Vagina (tissue), 2 donors: Measurements from ENCODE around the gene SARS1. TPM values are rescaled to one million over a fixed set of nuclear protein-coding genes. Genes with fewer than 3 reads are reported as not detected.
A peak's percentile ranks its signal among the peaks of the same experiment; 100 is the strongest.

Experiments used
- DNase-seq, 2 donors: peaks; one replicate each; pipeline ENCODE4 v3.0.0-alpha.2; 2017; ENCODE audit errors: extremely low spot score in 2 of 2
- H3K27ac ChIP-seq: fragments of 200-600 bp; sonication (generic); one replicate; pipeline ENCODE4 v1.5.1; 2019
- H3K27me3 ChIP-seq: fragments of 200-600 bp; sonication (generic); one replicate; pipeline ENCODE4 v1.5.1; 2019
- H3K36me3 ChIP-seq, 2 donors: fragments of 200-600 bp; sonication (generic); one replicate each; pipeline ENCODE4 v1.5.1; 2017 to 2019
- H3K4me1 ChIP-seq: fragments of 200-600 bp; sonication (generic); one replicate; pipeline ENCODE4 v1.5.1; 2019
- H3K4me3 ChIP-seq, 2 donors: fragments of 200-600 bp; sonication (generic); 1 replicate in 1 of 2; 2 replicates in 1 of 2; pipeline ENCODE4 v1.5.1; 2016 to 2019
- H3K9me3 ChIP-seq: fragments of 200-600 bp; sonication (generic); one replicate; pipeline ENCODE4 v1.5.1; 2019
- CTCF ChIP-seq, 3 experiments: fragments of 450-650 bp in 2 of 3; fragments of 200-600 bp in 1 of 3; sonication (generic) in 1 of 3; IDR thresholded peaks; one replicate each; pipeline ENCODE4 v1.5.1; 2017 to 2019; ENCODE audit warnings: antibody characterized with exemption in 3 of 3, mild to moderate bottlenecking in 2 of 3, moderate library complexity in 2 of 3
- POLR2A ChIP-seq, 2 donors: fragments of 450-650 bp; IDR thresholded peaks; one replicate each; pipeline ENCODE4 v1.6.1; 2017; ENCODE audit warnings: antibody characterized with exemption in 2 of 2, mild to moderate bottlenecking in 2 of 2, moderate library complexity in 2 of 2
- POLR2AphosphoS5 ChIP-seq, 2 donors: sonication (generic); formaldehyde crosslinking; IDR thresholded peaks; one replicate each; pipeline ENCODE4 v1.9.0; 2017; ENCODE audit warnings: antibody characterized with exemption in 2 of 2, mild to moderate bottlenecking in 2 of 2, low read depth in 1 of 2; ENCODE audit not compliant: insufficient read depth in 1 of 2
- intact Hi-C: fragments of 100-400 bp; cut with DNase I; formaldehyde crosslinking; loops from one replicate; pipeline ENCODE4 v1.15.1; 2023
- total RNA-seq: library from RNA; depleted of rRNA; stranded (reverse); fragments of >200 nt; gene quantifications from one replicate; pipeline ENCODE4 v1.2.3, GENCODE V29; 2016

Gene SARS1
- total RNA-seq, 1 donor from 2014 or later: 135 TPM

GRCh38 chr1:109250454-109251276 lies 36.9 kb downstream of the SARS1 start:
- intact Hi-C loops: no loop called here
- Histone ChIP-seq H3K4me3 (peak overlapping the region; percentile 56 to 84), H3K36me3 (no peaks in the 10 kb centered on the region), H3K27ac (no peak overlapping the region), H3K27me3 (no peaks in the 10 kb centered on the region), H3K9me3 (no peaks in the 10 kb centered on the region), H3K4me1 (peaks cover 41% of the 10 kb centered on the region)
- no peak for TF ChIP-seq CTCF (IDR thresholded peaks at IDR 0.05)
- TF ChIP-seq POLR2AphosphoS5 (IDR thresholded peaks at IDR 0.05; ENCODE audit: insufficient read depth in 1 of 2, low read depth in 1 of 2): no peak
- TF ChIP-seq POLR2A (IDR thresholded peaks at IDR 0.05): no peak
- no peak for DNase-seq

- intact Hi-C loops: no loop called here
These were observed 37.8 kb downstream of the SARS1 start for GRCh38 chr1:109251277-109252166.

GRCh38 chr1:109252167-109252892 lies 38.6 kb downstream of the SARS1 start:
- TF ChIP-seq POLR2A (IDR thresholded peaks at IDR 0.05) (no peak), POLR2AphosphoS5 (IDR thresholded peaks at IDR 0.05; ENCODE audit: insufficient read depth in 1 of 2, low read depth in 1 of 2) (no peak), CTCF (IDR thresholded peaks at IDR 0.05) (no peak)
- intact Hi-C loops: no loop called here
- Histone ChIP-seq H3K27ac (no peak overlapping the region), H3K27me3 (no peaks in the 10 kb centered on the region), H3K4me3 (no peak overlapping the region), H3K4me1 (peaks cover 43% of the 10 kb centered on the region), H3K36me3 (no peaks in the 10 kb centered on the region), H3K9me3 (no peaks in the 10 kb centered on the region)
- no peak for DNase-seq

More at GRCh38 chr1:109251277-109252166, 37.8 kb downstream of the SARS1 start:
- DNase-seq: no peak
- TF ChIP-seq POLR2A (IDR thresholded peaks at IDR 0.05) (no peak), POLR2AphosphoS5 (IDR thresholded peaks at IDR 0.05; ENCODE audit: insufficient read depth in 1 of 2, low read depth in 1 of 2) (no peak), CTCF (IDR thresholded peaks at IDR 0.05) (no peak)
- H3K27me3 ChIP-seq: no peaks in the 10 kb centered on the region
- no peaks in the 10 kb centered on the region for H3K9me3 ChIP-seq
- no peak overlapping the region for H3K27ac ChIP-seq
- H3K4me3 ChIP-seq: no peak overlapping the region
- H3K36me3 ChIP-seq: no peaks in the 10 kb centered on the region
- peaks cover 44% of the 10 kb centered on the region for H3K4me1 ChIP-seq

- DNase-seq: no peak
- intact Hi-C loops: no loop called here
- H3K36me3 ChIP-seq: no peaks in the 10 kb centered on the region
- H3K4me1 ChIP-seq: peaks cover 43% of the 10 kb centered on the region
- H3K9me3 ChIP-seq: no peaks in the 10 kb centered on the region
- TF ChIP-seq POLR2A (IDR thresholded peaks at IDR 0.05) (no peak), POLR2AphosphoS5 (IDR thresholded peaks at IDR 0.05; ENCODE audit: insufficient read depth in 1 of 2, low read depth in 1 of 2) (peak; percentile 30 to 34)
- H3K4me3 ChIP-seq: peak overlapping the region; percentile 10 to 32
- no peaks in the 10 kb centered on the region for H3K27me3 ChIP-seq
- peak overlapping the region; percentile 75 for H3K27ac ChIP-seq
These were observed 39.4 kb downstream of the SARS1 start for GRCh38 chr1:109252893-109253802.
